Measurements from ENCODE around the gene FAIM2.

Gene FAIM2

DNA sequence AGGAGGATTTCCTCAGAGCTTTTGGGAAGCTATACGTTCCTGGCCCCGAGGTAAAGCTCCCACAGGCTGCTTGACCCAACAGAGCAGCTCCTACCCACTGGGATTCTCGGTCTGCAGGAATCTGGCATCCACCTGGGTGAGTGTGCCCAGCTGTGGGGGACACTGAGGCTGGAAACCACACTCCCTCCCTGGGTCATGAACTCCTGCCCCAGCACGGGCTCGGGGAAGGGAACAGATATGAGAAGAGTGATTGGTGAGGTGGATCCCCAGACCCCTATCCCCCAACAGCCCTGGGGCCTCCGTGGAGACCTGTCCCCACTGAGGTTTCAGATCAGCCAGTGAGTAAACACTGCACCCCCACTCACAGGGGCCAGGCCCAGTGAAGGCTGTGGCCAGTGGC lies 3.3 kb downstream of the FAIM2 start:
- Histone ChIP-seq H3K4me1 (ENCODE audit: control insufficient read depth in 1 of 2, insufficient read depth in 2 of 2, low read length in 2 of 2) (peaks cover 4 to 14% of the 10 kb centered on the region in 2 donors), H3K27ac (ENCODE audit: low read length) (no peak overlapping the region), H3K4me3 (ENCODE audit: low read depth in 1 of 2, low read length in 2 of 2) (no peak overlapping the region), H3K27me3 (ENCODE audit: low read depth, low read length) (peaks cover 6% of the 10 kb centered on the region), H3K9me3 (ENCODE audit: control insufficient read depth in 1 of 2, low read length in 2 of 2) (no peaks in the 10 kb centered on the region), H3K36me3 (ENCODE audit: control insufficient read depth in 1 of 2, insufficient read depth in 2 of 2, low read length in 2 of 2) (no peaks in the 10 kb centered on the region)

DNA sequence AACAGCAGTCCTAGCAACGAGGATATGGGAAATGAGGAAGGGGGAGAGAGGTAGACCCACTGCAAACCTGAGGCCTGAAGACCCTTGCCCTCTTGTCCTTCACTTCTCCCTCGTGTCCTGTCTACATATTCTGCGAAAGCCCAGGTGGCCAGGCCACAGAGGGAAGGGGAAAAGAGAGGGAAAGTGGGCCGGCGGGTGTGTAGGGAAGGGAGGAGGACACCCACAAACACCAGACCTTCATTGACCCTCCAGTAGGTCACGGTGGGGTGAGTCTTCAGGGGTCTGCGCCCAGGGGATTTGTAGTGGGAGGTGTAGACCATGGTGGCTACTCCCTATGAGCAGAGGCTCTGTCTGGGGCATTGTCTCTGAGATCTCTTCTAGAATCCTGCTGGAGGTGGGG lies 3.8 kb downstream of the FAIM2 start:
- H3K4me1 ChIP-seq (ENCODE audit: control insufficient read depth in 1 of 2, insufficient read depth in 2 of 2, low read length in 2 of 2): peaks cover 4 to 14% of the 10 kb centered on the region in 2 donors

DNA sequence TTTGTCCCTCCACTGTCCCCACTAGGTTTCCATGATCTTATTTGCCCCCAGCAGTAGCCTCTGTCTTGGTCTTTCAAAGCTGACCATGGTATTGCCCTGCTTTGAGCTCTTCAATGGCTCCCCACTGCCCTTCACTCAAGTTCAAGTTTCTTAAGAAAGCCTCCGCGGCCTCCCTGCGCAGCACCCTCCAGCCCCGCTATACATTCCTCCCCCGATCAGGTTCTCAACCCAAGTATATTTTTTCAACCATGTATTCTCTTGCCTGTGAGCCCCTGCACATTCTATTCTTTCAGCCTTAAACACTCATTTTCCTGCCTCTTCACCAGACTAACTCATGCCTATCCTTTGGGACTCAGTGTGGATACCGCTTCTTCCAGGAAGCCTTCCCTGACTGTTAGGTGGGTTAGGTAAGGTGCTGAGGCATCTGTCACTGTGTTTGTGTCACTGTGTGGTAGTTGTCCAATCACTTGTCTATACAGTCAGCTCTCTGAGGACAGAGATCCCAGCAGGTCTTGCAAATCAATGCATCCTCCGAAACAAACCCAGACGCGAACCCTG lies 4.3 kb downstream of the FAIM2 start:
- peaks cover 3 to 9% of the 10 kb centered on the region in 2 donors for H3K4me1 ChIP-seq (ENCODE audit: control insufficient read depth in 1 of 2, insufficient read depth in 2 of 2, low read length in 2 of 2)
- no peak overlapping the region for H3K4me3 ChIP-seq (ENCODE audit: low read depth in 1 of 2, low read length in 2 of 2)
- peaks cover 2% of the 10 kb centered on the region for H3K27me3 ChIP-seq (ENCODE audit: low read depth, low read length)
- no peaks in the 10 kb centered on the region for H3K9me3 ChIP-seq (ENCODE audit: control insufficient read depth in 1 of 2, low read length in 2 of 2)
- H3K27ac ChIP-seq (ENCODE audit: low read length): no peak overlapping the region
- no peaks in the 10 kb centered on the region for H3K36me3 ChIP-seq (ENCODE audit: control insufficient read depth in 1 of 2, insufficient read depth in 2 of 2, low read length in 2 of 2)

More for the DNA sequence above, 3.8 kb downstream of the FAIM2 start:
- H3K27ac ChIP-seq (ENCODE audit: low read length): no peak overlapping the region
- peaks cover 6% of the 10 kb centered on the region for H3K27me3 ChIP-seq (ENCODE audit: low read depth, low read length)
- no peak overlapping the region for H3K4me3 ChIP-seq (ENCODE audit: low read depth in 1 of 2, low read length in 2 of 2)
- no peaks in the 10 kb centered on the region for H3K9me3 ChIP-seq (ENCODE audit: control insufficient read depth in 1 of 2, low read length in 2 of 2)
- no peaks in the 10 kb centered on the region for H3K36me3 ChIP-seq (ENCODE audit: control insufficient read depth in 1 of 2, insufficient read depth in 2 of 2, low read length in 2 of 2)

DNA sequence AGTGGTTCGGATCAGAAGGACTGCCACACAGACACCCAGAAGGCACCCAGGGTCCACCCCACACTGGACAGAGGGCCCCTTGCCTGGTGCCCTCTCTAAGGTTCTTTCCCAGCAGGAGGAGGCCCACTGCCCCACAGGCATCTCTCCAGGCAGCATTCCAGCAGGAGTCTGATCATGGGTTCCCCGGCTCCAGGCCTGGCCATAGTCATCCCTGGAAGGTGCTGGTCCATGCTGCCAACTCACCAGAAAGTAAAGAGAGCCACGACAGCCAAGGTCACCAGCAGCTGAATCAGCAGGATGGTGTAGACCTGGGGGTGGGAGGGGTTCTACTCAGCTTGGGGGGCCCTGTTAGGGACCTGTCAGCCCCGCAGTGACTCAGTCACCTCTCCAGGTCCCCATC lies 6.4 kb downstream of the FAIM2 start:
- H3K36me3 ChIP-seq (ENCODE audit: control insufficient read depth in 1 of 2, insufficient read depth in 2 of 2, low read length in 2 of 2): no peaks in the 10 kb centered on the region
- no peak overlapping the region for H3K4me3 ChIP-seq (ENCODE audit: low read depth in 1 of 2, low read length in 2 of 2)
- H3K4me1 ChIP-seq (ENCODE audit: control insufficient read depth in 1 of 2, insufficient read depth in 2 of 2, low read length in 2 of 2): no peaks in the 10 kb centered on the region
- no peak overlapping the region for H3K27ac ChIP-seq (ENCODE audit: low read length)
- no peaks in the 10 kb centered on the region for H3K9me3 ChIP-seq (ENCODE audit: control insufficient read depth in 1 of 2, low read length in 2 of 2)
- H3K27me3 ChIP-seq (ENCODE audit: low read depth, low read length): no peaks in the 10 kb centered on the region

DNA sequence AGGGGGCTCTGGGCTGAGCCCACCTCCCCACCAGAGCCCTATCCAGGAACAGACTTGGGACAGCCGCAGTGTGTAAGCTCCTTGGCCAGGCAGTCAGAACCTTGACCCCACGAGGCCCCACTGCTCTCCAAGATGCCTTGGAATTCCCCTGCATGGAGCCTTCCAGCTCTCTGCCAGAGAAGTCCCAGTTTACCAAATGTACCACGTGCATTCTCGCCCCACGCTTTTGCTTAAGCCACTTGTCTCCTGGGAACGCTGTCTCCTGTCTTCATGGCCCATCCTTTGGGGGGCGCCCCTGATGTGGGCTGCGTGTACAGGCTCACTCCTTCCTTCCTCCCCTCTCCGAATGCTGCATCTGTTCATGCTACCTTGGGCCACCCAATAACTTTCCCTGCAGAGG lies 7.9 kb downstream of the FAIM2 start:
- Histone ChIP-seq H3K4me3 (ENCODE audit: low read depth in 1 of 2, low read length in 2 of 2) (no peak overlapping the region), H3K27me3 (ENCODE audit: low read depth, low read length) (no peaks in the 10 kb centered on the region), H3K9me3 (ENCODE audit: control insufficient read depth in 1 of 2, low read length in 2 of 2) (no peaks in the 10 kb centered on the region), H3K4me1 (ENCODE audit: control insufficient read depth in 1 of 2, insufficient read depth in 2 of 2, low read length in 2 of 2) (no peaks in the 10 kb centered on the region), H3K27ac (ENCODE audit: low read length) (no peak overlapping the region), H3K36me3 (ENCODE audit: control insufficient read depth in 1 of 2, insufficient read depth in 2 of 2, low read length in 2 of 2) (no peaks in the 10 kb centered on the region)

DNA sequence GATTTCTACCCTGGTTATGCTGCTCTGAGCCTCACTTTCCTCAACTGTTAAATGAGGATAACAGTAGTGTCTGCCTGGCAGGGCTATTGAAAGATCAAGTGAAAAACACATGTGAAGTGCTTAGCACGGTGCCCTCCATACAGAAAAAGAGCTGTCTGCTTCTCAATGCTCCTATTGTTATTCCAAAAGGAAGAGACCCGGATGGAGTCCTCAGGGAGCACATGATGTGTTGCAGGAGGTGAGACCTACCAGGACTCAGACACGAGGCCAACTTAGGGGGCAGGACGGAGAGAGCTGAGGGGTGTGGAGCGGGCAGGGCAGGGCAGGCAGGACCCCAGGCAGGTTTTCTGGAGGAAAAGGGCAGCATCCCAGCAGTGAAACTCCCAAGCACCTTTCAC lies 8.9 kb downstream of the FAIM2 start:
- Histone ChIP-seq H3K27me3 (ENCODE audit: low read depth, low read length) (no peaks in the 10 kb centered on the region), H3K9me3 (ENCODE audit: control insufficient read depth in 1 of 2, low read length in 2 of 2) (no peaks in the 10 kb centered on the region), H3K27ac (ENCODE audit: low read length) (no peak overlapping the region), H3K4me3 (ENCODE audit: low read depth in 1 of 2, low read length in 2 of 2) (no peak overlapping the region), H3K36me3 (ENCODE audit: control insufficient read depth in 1 of 2, insufficient read depth in 2 of 2, low read length in 2 of 2) (no peaks in the 10 kb centered on the region), H3K4me1 (ENCODE audit: control insufficient read depth in 1 of 2, insufficient read depth in 2 of 2, low read length in 2 of 2) (no peaks in the 10 kb centered on the region)

DNA sequence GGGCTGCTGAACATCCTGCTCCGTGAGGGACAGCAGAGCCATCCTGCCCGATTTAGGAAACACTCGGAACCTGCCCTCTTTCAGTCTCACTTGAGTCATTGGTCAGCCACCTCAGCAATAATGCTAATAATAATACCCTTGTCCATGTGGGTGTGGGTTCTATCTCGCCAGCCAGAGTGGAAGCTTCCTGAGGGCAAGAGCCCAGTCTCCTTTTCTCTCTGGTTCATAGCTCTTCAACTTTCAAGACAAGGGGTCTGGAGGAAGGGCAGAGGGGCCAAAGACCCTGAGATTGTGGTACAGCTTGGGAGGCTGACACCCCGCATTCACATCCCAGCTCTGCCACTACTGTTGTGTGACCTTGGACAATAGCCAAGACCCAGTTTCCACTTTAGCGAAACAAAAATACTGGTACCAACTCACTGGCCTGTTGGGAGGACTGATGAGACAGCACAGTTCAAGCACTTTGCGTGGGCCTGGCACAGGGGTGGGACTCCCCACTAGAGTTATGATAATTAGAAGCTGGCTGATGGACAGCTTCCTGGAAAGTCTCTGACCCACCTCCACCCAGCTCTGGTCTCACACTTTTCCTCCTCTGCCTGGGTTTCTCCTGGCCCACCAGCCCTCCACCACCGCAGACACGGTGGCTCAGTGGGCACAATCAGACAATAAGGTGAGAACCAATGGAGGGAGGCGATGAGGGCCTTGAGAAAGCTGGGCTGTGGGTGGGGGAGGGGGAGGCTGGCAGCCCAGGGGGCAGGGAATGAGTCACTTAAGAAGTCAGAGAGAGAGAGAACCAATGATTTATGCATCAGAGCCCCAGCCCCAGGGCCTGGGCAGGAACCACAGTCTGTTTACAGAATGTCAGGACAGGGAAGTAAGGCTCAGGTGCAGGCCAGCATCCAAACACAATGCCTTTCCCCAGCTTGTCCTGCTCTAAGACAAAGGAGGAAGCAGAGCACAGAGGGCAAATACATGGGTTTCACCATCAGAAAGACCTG lies 9.6 kb downstream of the FAIM2 start:
- Histone ChIP-seq H3K27ac (ENCODE audit: low read length) (no peak overlapping the region), H3K4me1 (ENCODE audit: control insufficient read depth in 1 of 2, insufficient read depth in 2 of 2, low read length in 2 of 2) (no peaks in the 10 kb centered on the region), H3K27me3 (ENCODE audit: low read depth, low read length) (no peaks in the 10 kb centered on the region), H3K4me3 (ENCODE audit: low read depth in 1 of 2, low read length in 2 of 2) (no peak overlapping the region), H3K36me3 (ENCODE audit: control insufficient read depth in 1 of 2, insufficient read depth in 2 of 2, low read length in 2 of 2) (no peaks in the 10 kb centered on the region), H3K9me3 (ENCODE audit: control insufficient read depth in 1 of 2, low read length in 2 of 2) (no peaks in the 10 kb centered on the region)

DNA sequence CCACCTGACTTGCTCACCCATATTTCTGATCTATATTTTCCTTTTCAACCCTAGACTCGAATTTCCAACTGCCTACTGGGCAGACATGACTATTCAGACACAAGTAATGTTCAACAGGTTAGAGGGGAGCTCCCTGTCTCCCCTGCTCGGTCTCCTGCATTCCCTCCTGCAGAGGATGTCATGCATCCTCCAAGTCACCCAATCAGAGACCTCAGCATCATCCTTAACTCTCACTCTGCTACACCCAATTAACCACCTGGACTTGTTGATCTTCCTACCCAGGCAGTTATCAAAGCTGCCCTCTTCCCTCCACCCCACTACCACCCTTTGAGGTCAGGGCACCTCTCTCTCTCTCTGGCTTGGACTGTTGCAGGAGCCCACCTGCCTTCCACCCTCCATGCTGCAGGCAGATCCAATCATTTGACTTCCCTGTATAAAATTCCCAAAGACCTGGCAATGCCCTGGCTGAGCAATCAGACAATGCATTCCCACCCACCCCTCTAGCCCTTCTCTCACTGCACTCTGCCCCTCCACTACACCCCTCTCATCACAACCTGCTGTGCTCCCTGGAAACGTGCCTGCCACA lies 10.9 kb downstream of the FAIM2 start:
- Histone ChIP-seq H3K36me3 (ENCODE audit: control insufficient read depth in 1 of 2, insufficient read depth in 2 of 2, low read length in 2 of 2) (no peaks in the 10 kb centered on the region), H3K9me3 (ENCODE audit: control insufficient read depth in 1 of 2, low read length in 2 of 2) (no peaks in the 10 kb centered on the region), H3K4me3 (ENCODE audit: low read depth in 1 of 2, low read length in 2 of 2) (no peak overlapping the region), H3K27ac (ENCODE audit: low read length) (no peak overlapping the region), H3K4me1 (ENCODE audit: control insufficient read depth in 1 of 2, insufficient read depth in 2 of 2, low read length in 2 of 2) (no peaks in the 10 kb centered on the region), H3K27me3 (ENCODE audit: low read depth, low read length) (no peaks in the 10 kb centered on the region)

DNA sequence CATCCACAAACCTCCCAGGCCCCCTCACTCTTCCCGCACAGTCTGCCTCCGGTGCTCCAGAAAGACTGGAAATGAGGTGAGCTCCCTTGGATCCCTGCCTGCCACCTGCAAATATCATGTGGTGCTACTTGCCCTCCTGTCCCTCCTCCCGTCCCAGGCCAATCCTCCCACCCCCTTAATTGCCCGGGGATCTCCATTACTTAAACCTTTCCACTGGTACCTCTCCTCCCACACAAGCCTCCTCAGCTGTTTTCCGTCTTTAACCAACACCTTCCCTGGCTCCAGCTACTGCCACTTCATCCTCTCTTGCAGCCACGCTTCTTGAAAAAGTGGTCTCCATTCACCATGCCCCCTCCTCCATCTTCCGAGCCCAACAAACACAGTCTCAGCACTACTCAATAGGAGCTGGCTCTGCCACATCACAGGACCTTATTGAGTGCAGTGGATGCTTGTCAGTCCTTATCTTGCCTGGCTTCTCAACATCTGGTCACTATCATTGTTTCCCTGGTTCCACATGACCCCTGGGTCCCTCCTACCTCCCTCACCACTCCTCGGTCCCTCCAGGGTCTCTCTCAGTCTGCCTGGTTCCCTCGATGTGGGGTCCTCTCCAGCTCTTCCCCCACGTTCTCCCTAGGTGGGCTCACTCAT lies 11.5 kb downstream of the FAIM2 start:
- no peaks in the 10 kb centered on the region for H3K4me1 ChIP-seq (ENCODE audit: control insufficient read depth in 1 of 2, insufficient read depth in 2 of 2, low read length in 2 of 2)
- H3K36me3 ChIP-seq (ENCODE audit: control insufficient read depth in 1 of 2, insufficient read depth in 2 of 2, low read length in 2 of 2): no peaks in the 10 kb centered on the region
- no peaks in the 10 kb centered on the region for H3K27me3 ChIP-seq (ENCODE audit: low read depth, low read length)
- H3K9me3 ChIP-seq (ENCODE audit: control insufficient read depth in 1 of 2, low read length in 2 of 2): no peaks in the 10 kb centered on the region
- H3K4me3 ChIP-seq (ENCODE audit: low read depth in 1 of 2, low read length in 2 of 2): no peak overlapping the region
- H3K27ac ChIP-seq (ENCODE audit: low read length): no peak overlapping the region

DNA sequence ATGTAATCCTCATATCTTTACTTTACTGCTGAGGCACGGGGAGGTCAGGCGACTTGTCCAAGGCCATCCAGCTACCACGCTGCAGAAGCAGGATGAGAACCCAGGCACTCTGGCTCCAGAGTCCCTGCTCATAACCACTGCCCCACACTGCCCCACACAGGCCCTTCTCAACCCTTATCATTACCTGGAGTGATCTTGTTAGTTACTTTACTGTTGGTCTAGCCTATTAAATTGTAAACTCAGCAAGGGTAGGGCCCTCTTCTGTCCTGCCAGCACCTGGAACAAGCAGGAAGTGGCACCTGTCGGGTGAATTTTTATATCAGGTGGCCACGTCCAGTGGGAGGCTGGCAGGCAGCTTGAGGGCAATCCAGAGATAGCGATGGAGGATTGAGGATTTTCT lies 12.2 kb downstream of the FAIM2 start:
- Histone ChIP-seq H3K36me3 (ENCODE audit: control insufficient read depth in 1 of 2, insufficient read depth in 2 of 2, low read length in 2 of 2) (no peaks in the 10 kb centered on the region), H3K9me3 (ENCODE audit: control insufficient read depth in 1 of 2, low read length in 2 of 2) (no peaks in the 10 kb centered on the region), H3K27ac (ENCODE audit: low read length) (no peak overlapping the region), H3K4me3 (ENCODE audit: low read depth in 1 of 2, low read length in 2 of 2) (no peak overlapping the region), H3K27me3 (ENCODE audit: low read depth, low read length) (no peaks in the 10 kb centered on the region), H3K4me1 (ENCODE audit: control insufficient read depth in 1 of 2, insufficient read depth in 2 of 2, low read length in 2 of 2) (no peaks in the 10 kb centered on the region)

DNA sequence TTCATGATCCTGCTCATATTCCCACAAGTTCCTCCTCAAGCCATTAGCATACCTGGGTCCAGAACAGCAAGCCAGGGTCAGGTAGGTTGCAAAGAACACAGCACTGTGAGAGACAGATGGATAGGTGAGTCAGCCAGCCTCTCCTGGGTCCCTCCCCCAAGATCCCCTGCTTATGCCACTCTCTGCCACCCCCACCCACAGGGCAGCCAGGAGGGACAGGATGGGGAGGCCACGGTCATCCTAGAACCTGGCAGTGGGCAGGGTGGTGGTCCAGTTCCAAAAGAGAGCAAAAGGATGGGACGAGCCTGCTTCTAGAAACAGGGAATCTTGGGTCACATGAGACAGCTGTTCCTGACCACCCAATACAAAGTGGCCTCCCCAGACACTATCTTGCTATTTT lies 12.7 kb downstream of the FAIM2 start:
- Histone ChIP-seq H3K4me3 (ENCODE audit: low read depth in 1 of 2, low read length in 2 of 2) (no peak overlapping the region), H3K9me3 (ENCODE audit: control insufficient read depth in 1 of 2, low read length in 2 of 2) (no peaks in the 10 kb centered on the region), H3K27me3 (ENCODE audit: low read depth, low read length) (no peaks in the 10 kb centered on the region), H3K27ac (ENCODE audit: low read length) (no peak overlapping the region), H3K4me1 (ENCODE audit: control insufficient read depth in 1 of 2, insufficient read depth in 2 of 2, low read length in 2 of 2) (no peaks in the 10 kb centered on the region), H3K36me3 (ENCODE audit: control insufficient read depth in 1 of 2, insufficient read depth in 2 of 2, low read length in 2 of 2) (no peaks in the 10 kb centered on the region)
